CD14-positive monocyte (primary cell): ENCODE results near the gene CABLES2. TPM values are rescaled to one million over a fixed set of nuclear protein-coding genes. Genes with fewer than 3 reads are reported as not detected.

Experiments used
- DNase-seq, 3 donors: peaks; one replicate each; pipeline ENCODE4 v3.0.0-alpha.2; 2011 to 2022
- H2AFZ ChIP-seq: 2 replicates; pipeline ENCODE4 v1.6.0; 2012; ENCODE audit warnings: mild to moderate bottlenecking, low read depth, low read length, inconsistent platforms; ENCODE audit not compliant: insufficient read depth, poor library complexity, severe bottlenecking
- H3K27ac ChIP-seq, 2 donors: 1 replicate in 1 of 2; 2 replicates in 1 of 2; pipeline ENCODE4 v1.5.1; 2012 to 2013; ENCODE audit warnings: low read length in 2 of 2, control low read depth in 1 of 2, inconsistent platforms in 1 of 2, low read depth in 1 of 2, mild to moderate bottlenecking in 1 of 2
- H3K27me3 ChIP-seq, 2 donors: one replicate each; pipeline versions ENCODE4 v1.6.0 to v1.6.1; 2011 to 2013; ENCODE audit warnings: low read length in 2 of 2; ENCODE audit not compliant: control insufficient read depth in 2 of 2, insufficient read depth in 2 of 2
- H3K36me3 ChIP-seq, 2 donors: replicated peaks in 1 of 2; 1 replicate in 1 of 2; 2 replicates in 1 of 2; pipeline versions ENCODE4 v1.5.1 to v1.6.1; 2012 to 2013; ENCODE audit warnings: low read length in 2 of 2, control low read depth in 1 of 2, inconsistent platforms in 1 of 2, mild to moderate bottlenecking in 1 of 2; ENCODE audit not compliant: insufficient read depth in 2 of 2, control insufficient read depth in 1 of 2
- H3K4me1 ChIP-seq, 2 donors: 1 replicate in 1 of 2; 2 replicates in 1 of 2; pipeline versions ENCODE4 v1.5.1 to v1.6.1; 2012 to 2013; ENCODE audit warnings: low read length in 2 of 2, control low read depth in 1 of 2, inconsistent platforms in 1 of 2, mild to moderate bottlenecking in 1 of 2, moderate library complexity in 1 of 2; ENCODE audit not compliant: insufficient read depth in 2 of 2, control insufficient read depth in 1 of 2
- H3K4me2 ChIP-seq: replicated peaks from 2 replicates; pipeline ENCODE3; 2012; ENCODE audit warnings: low read length, moderate library complexity, mild to moderate bottlenecking; ENCODE audit not compliant: poor library complexity, severe bottlenecking; ENCODE audit errors: extremely low read depth
- H3K4me3 ChIP-seq, 3 experiments: fragments of 200-600 bp in 1 of 3; sonication (generic) in 1 of 3; replicated peaks in 1 of 3; 1 replicate in 2 of 3; 2 replicates in 1 of 3; pipeline ENCODE4 v1.5.1; 2011 to 2013; ENCODE audit warnings: low read length in 3 of 3, mild to moderate bottlenecking in 3 of 3, control low read depth in 2 of 3, low read depth in 2 of 3, inconsistent platforms in 1 of 3, moderate library complexity in 1 of 3
- H3K79me2 ChIP-seq: 2 replicates; pipeline ENCODE4 v1.6.0; 2012; ENCODE audit warnings: mild to moderate bottlenecking, control low read depth, inconsistent platforms, low read length, moderate library complexity; ENCODE audit not compliant: insufficient read depth
- H3K9ac ChIP-seq: 2 replicates; pipeline ENCODE4 v1.6.0; 2017; ENCODE audit warnings: low read length, mild to moderate bottlenecking; ENCODE audit not compliant: insufficient read depth, poor library complexity, severe bottlenecking
- H3K9me3 ChIP-seq, 2 donors: replicated peaks in 1 of 2; 1 replicate in 1 of 2; 2 replicates in 1 of 2; pipeline versions ENCODE4 v1.5.1 to v1.6.1; 2012 to 2013; ENCODE audit warnings: low read length in 2 of 2, control low read depth in 1 of 2; ENCODE audit not compliant: control insufficient read depth in 1 of 2, insufficient read depth in 1 of 2
- H4K20me1 ChIP-seq: 2 replicates; pipeline ENCODE4 v1.6.0; 2012; ENCODE audit warnings: mild to moderate bottlenecking, low read length, control low read depth, moderate library complexity; ENCODE audit not compliant: insufficient read depth
- H3K27ac Mint-ChIP-seq, 7 donors: one replicate each; pipeline ENCODE4 v1.8.0; 2020; ENCODE audit warnings: mild to moderate bottlenecking in 7 of 7, mixed read lengths in 7 of 7, moderate library complexity in 6 of 7, inconsistent platforms in 2 of 7
- H3K27me3 Mint-ChIP-seq, 3 donors: one replicate each; pipeline ENCODE4 v1.8.0; 2021 to 2022; ENCODE audit warnings: low read depth in 3 of 3, mild to moderate bottlenecking in 3 of 3, mixed read lengths in 3 of 3, moderate library complexity in 3 of 3, inconsistent platforms in 1 of 3
- H3K36me3 Mint-ChIP-seq, 2 donors: one replicate each; pipeline ENCODE4 v1.8.0; 2020; ENCODE audit warnings: mixed read lengths in 2 of 2, inconsistent platforms in 1 of 2, mild to moderate bottlenecking in 1 of 2
- H3K4me1 Mint-ChIP-seq: one replicate; pipeline ENCODE4 v1.8.0; 2020; ENCODE audit warnings: mild to moderate bottlenecking, mixed read lengths
- H3K4me3 Mint-ChIP-seq, 2 donors: one replicate each; pipeline ENCODE4 v1.8.0; 2020; ENCODE audit warnings: mild to moderate bottlenecking in 2 of 2, mixed read lengths in 2 of 2, moderate library complexity in 1 of 2
- H3K9me3 Mint-ChIP-seq, 7 donors: one replicate each; pipeline ENCODE4 v1.8.0; 2020 to 2022; ENCODE audit warnings: mixed read lengths in 7 of 7, mild to moderate bottlenecking in 6 of 7, moderate library complexity in 6 of 7, inconsistent platforms in 2 of 7
- CTCF ChIP-seq: fragments of 200-600 bp; IDR thresholded peaks from one replicate; pipeline ENCODE4 v1.8.0; 2022; ENCODE audit warnings: antibody characterized with exemption, mild to moderate bottlenecking
- whole genome bisulfite sequencing: methylation state at CpG from one replicate; pipeline ENCODE4 v1.1.5; 2013; ENCODE audit warnings: missing lambda C conversion rate; ENCODE audit not compliant: insufficient coverage; 5-methylcytosine and 5-hydroxymethylcytosine counted together
- intact Hi-C, 2 donors: fragments of 100-400 bp; cut with micrococcal nuclease; formaldehyde crosslinking; loops; one replicate each; pipeline versions ENCODE4 v1.15.0 to v1.15.1; 2023
- polyA plus RNA-seq, 3 donors: library from polyadenylated mRNA; depleted of rRNA in 1 of 3; unstranded in 2 of 3; stranded (reverse) in 1 of 3; fragments of 300-500 nt in 2 of 3; fragments of >200 nt in 1 of 3; fragmentation: Illumina TruSeq in 2 of 3; gene quantifications; 1 replicate in 2 of 3; 2 replicates in 1 of 3; pipeline ENCODE4 v1.2.3, GENCODE V29; 2012 to 2021

CABLES2 gene
- polyA plus RNA-seq, 3 donors = 0.60 to 4.0 (median 0.61) TPM

- Histone ChIP-seq H3K4me2 (no peak overlapping the region), H2AFZ (no peak overlapping the region), H3K9me3 (no peaks in the 10 kb centered on the region), H3K27ac (no peak overlapping the region), H3K79me2 (peaks cover 46% of the 10 kb centered on the region), H3K4me3 (no peak overlapping the region), H3K36me3 (peaks cover 24 to 51% of the 10 kb centered on the region in 2 donors), H3K4me1 (peaks cover 19 to 25% of the 10 kb centered on the region in 2 donors), H3K9ac (no peak overlapping the region), H3K27me3 (no peaks in the 10 kb centered on the region), H4K20me1 (peaks cover 29% of the 10 kb centered on the region)
- H3K4me3 Mint-ChIP-seq = no peak overlapping the region
- H3K36me3 Mint-ChIP-seq = peaks cover 39 to 59% of the 10 kb centered on the region in 2 donors
- H3K27me3 Mint-ChIP-seq = no peaks in the 10 kb centered on the region
- H3K4me1 Mint-ChIP-seq = peaks cover 26% of the 10 kb centered on the region
- TF ChIP-seq CTCF = no peak
- peak overlapping the region in 2 of 7 donors; percentile 62 to 79 for H3K27ac Mint-ChIP-seq
- no peak for DNase-seq
- intact Hi-C loops = loop anchor here (5.0 to 10.0 kb wide), 4 partner anchors 87 to 416 kb away; partner anchors contain the start of genes ADRM1 (in 1 of the 2), OGFR (in 1 of the 2), PSMA7 (in 1 of the 2) and SS18L1 (in 1 of the 2)
- peaks cover 0 to 1% (median 0%) of the 10 kb centered on the region in 7 donors for H3K9me3 Mint-ChIP-seq
- 88% methylated on average over 7 of the region's 11 CpGs for WGBS
Observed at GRCh38 chr20:62388839-62389600, 18.1 kb downstream of the CABLES2 start.

GRCh38 chr20:62387933-62388635 lies 19.0 kb downstream of the CABLES2 start:
- peaks cover 24 to 44% of the 10 kb centered on the region in 2 donors for H3K36me3 ChIP-seq
- peaks cover 34 to 52% of the 10 kb centered on the region in 2 donors for H3K36me3 Mint-ChIP-seq
- peak overlapping the region in 1 of 2 donors; percentile 96 for H3K27ac ChIP-seq
- peaks cover 46% of the 10 kb centered on the region for H3K79me2 ChIP-seq
- intact Hi-C loops = loop anchor here (2.0 to 10.0 kb wide), 5 partner anchors 19 to 417 kb away; partner anchors contain the start of genes ADRM1 (in 1 of the 2), CABLES2 (in 1 of the 2), OGFR (in 1 of the 2) and PSMA7 (in 1 of the 2)
- H3K9me3 Mint-ChIP-seq = peaks cover 0 to 1% (median 0%) of the 10 kb centered on the region in 7 donors
- H3K9ac ChIP-seq = peak overlapping the region; percentile 95
- H3K9me3 ChIP-seq = no peaks in the 10 kb centered on the region
- peak overlapping the region in 1 of 3 experiments; percentile 96 for H3K4me3 ChIP-seq
- H3K27ac Mint-ChIP-seq = peak overlapping the region in 5 of 7 donors; percentile 19 to 96 (median 83)
- WGBS = 84% methylated on average over 15 of the region's 20 CpGs
- H3K4me1 Mint-ChIP-seq = peaks cover 26% of the 10 kb centered on the region
- no peaks in the 10 kb centered on the region for H3K27me3 ChIP-seq
- peaks cover 19 to 25% of the 10 kb centered on the region in 2 donors for H3K4me1 ChIP-seq
- no peak for TF ChIP-seq CTCF
- H3K27me3 Mint-ChIP-seq = no peaks in the 10 kb centered on the region
- H3K4me3 Mint-ChIP-seq = peak overlapping the region; percentile 89 to 91
- peak overlapping the region; percentile 99 for H3K4me2 ChIP-seq
- no peak for DNase-seq
- H2AFZ ChIP-seq = no peak overlapping the region
- H4K20me1 ChIP-seq = peaks cover 26% of the 10 kb centered on the region
